NOMO-1 (cell line): Measurements from ENCODE around the gene ANKRD39.
"Not testable (repeated sequence)": the region's sequence is repeated elsewhere in the genome, so short reads cannot be mapped to it uniquely, and the experiment has no call there.

Experiments used
- DNase-seq, 2 experiments: peaks; one replicate each; lab custom pipeline; 2025; ENCODE audit not compliant: unreplicated experiment in 2 of 2; lab: John Stamatoyannopoulos, UW

The ANKRD39 gene

DNA sequence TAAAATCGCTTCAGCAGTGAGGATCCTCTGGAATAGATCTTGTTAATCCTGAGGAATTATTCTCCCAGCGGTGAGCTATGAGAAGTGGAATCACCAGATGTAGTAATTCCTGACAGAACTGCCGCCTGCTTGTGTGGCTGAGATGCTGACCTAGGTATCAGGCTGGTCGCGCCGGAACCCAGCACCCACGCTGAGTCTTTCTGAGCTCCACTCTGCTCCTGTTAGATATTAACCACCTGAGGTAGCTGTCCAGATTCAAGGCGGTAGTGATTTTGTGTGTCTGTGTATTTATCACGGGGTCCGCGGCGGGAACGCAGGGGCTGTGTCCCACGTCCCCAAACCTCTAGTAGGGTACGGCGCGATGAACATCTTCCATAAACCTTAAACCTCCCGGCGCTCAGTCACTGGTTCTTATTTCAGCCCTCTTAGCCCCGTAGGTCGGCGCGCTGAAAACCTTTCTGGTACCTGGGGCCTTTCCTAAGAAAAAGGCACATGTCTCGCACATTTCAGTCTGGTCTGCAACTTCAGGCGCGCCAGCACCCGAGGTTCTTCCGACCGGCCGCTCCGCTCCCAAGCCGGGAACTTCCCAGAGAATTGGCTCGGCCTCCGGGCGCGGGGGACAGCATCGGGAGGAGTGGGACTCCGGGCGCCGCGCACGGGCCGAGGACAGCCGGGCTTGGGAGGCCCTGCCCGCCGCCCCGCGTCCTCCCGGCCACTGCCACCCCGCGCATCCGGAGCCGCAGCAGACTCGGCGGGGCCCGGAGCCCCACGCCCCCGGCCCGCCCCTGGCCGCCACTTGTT is 42.3 kb downstream of the ANKRD39 start:
- DNase-seq = peak; percentile 21 to 33

DNA sequence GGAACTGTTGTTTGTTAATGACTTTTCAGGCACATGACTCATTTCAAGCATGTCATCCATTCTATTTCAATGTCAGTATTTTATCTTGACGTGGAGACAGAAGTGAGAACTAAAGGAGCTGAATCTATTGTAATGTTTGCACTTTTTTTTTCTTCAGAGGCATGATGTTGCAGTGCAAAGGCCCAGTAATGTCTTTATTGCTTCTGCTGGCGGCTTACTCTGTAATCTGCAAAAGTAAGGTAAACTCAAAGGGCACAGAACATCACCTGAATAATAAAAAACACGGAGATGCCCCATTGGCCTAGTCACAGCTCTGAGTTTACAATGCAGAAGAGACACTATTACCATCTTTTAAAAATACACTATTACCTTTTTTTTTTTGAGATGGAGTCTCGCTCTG is 44.2 kb downstream of the ANKRD39 start:
- no peak for DNase-seq

DNA sequence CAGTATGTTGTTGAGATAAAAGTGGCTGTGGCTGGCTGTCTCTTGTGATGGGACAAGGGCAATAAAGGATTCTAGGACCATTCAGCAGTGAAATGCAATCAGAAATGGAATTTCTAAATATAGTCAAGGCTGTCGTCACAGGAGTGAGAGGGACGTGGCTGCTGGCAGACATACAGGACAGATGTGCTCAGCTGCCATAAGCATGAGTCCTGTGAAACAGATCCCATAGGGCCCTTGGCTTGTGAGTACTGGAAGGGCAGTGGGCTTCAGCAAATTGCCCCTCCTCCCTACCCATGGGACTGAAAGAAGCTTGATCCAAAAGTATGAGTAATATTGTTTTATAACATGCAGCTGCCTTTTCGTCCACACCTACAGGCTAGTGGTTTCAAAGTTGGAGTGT is 45.9 kb downstream of the ANKRD39 start:
- DNase-seq = no peak

DNA sequence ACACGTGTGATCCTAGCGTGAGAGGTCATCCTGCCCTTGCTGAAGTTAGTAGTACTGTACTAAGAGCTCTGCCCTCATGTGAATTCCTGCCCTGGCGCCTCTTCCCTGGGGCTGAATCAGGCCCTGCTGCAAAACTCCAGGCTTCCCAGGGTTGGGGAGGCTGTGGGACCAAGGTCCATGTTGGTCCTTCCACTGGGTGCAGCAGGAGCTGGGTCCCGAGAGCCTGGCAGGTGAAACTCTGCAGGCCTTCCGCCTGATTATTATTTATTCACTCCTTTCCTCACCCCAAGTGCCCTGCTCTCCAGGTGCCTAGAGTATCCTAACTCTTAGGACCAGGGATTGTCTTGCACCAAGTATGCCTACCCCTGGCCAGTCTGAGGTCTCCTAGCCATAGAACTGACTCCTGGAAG is 47.0 kb downstream of the ANKRD39 start:
- no peak for DNase-seq

DNA sequence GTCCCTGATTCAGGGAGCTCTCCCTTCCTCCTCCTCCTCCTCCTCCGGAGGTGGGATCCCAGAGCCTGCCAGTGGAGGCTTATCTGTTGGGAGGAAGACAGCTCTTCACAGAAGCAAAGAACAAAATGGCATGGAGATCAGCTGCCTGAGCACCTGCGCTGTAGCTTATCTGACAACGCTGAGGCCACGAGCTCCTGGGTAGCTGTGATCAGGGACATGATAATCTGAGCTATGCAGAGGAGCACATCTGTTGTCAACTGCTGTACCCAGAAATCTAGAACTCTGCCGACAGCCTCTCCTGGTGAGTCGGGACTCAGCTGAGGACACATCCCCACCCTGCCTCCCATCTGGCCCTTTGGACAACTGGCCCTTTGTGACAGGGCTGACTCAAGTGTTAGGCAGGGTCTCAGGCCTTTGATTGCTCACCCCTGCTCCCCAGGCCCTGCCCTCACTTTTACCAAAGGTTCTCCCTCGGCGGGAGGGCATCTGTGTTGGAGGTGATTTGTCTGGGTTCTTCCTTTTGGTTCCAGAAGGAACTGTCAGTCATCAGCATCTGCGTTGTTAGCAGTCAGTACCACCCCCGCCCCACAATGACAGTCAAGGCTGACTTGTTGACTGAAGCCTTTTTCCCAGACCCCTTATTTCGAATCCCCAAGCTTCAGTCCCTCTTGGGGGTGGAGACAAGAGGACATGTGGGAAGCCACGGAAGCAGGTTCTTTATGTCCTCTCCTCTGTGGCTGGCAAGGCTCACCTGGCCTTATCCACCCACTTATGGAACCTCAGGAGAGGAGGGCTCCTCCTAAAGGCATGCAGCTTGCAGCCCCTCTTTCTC is 47.6 kb downstream of the ANKRD39 start:
- DNase-seq = no peak

DNA sequence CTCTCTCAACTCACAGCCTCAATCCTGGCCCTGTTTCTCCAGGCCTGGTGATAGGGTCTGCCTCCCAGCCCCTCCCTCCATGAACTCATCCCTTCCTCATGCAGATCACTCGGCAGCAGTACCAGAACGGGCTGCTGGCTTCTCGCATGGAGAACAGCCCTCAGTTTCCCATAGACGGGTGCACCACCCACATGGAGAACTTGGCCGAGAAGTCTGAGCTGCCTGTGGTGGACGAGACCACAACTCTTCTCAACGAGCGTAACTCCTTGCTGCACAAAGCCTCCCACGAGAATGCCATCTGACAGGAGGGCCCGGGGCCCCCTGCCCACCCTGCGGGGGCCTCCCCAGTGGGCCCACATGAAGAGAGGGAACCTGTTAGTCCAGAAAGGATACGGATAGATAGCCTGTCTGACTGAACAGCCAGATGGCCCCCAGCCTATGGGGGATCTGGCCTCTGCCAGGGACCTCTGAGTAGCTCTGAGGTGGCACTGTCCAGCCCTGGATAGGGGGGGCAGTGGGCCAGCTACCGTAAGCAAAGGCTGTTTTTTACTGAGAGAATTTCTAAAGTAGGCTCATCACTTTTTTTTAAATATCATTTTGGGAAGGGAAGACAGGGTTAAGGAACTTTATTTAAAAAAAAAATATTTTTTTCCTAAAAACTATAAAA is 48.5 kb downstream of the ANKRD39 start:
- DNase-seq = no peak

DNA sequence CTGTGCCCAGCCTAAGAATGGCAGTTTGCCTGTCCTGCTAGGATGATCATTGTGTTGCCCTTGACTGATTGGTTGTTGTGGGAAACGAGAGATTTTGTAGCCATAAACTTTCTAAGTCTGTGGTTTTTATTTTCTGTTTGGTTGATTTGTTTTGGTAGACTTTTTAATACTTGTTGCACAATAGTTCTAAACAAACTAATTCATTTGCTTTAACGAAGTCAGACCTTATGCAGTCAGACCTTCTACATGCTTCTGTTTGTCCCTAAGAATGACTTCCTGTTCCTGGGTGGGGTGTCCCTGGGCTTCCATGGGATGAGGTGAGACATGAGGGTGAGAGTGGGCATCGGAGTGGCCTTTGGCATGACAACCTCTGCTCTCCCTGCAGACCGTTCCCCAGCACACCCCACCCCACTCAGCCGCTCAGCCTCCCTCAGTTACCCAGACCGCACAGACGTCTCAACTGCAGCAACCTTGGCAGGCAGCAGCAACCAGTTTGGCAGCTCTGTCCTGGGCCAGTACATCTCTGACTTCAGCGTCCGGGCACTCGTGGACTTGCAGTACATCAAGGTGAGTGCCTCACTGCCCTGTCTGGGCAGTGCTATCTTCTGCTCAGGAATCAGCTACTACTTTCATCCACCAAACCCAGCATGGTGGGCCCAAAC is 49.5 kb downstream of the ANKRD39 start:
- no peak for DNase-seq

DNA sequence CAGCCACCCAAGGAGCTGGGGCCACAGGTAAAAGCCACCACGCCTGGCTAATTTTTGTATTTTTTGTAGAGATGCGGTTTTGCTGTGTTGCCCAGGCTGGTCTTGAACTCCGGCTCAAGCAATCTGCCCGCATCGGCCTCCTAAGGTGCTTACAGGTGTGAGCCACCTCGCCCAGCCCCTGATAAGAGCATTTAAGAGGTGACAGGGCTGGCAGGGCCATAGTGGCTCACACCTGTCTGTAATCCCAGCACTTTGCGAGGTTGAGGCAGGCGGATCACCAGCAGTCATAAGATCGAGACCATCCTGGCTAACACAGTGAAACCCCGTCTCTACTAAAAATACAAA is 50.7 kb downstream of the ANKRD39 start:
- DNase-seq = no peak

DNA sequence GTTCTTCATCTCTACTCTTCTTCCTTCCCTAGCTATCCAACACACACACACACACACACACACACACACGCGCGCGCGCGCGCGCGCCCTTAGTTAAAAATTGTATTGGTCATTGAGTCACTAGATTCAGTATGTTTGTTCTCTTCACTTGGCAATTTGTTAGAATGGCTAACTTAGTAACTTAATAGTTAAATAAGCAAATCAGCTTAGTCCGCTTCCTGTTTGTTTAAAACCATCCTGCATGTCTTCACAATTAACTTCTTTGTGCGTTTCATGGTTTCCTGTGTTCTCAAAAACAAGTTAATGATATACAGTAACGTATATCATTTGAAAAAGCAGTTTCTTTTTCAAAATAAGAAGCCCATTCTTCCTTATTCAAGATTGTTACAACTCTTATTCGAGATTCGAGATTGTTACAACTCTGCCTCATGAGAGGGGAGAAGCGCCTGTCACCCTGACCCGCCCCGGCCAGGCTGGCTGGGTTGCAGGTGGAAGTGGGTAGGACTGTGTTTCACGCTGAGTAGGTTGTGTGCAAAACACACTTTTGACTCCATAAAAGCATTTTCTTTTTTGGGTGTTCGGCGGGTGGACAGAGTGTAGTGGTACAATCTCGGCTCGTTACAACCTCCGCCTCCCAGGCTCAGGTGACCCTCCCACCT is 51.2 kb downstream of the ANKRD39 start:
- DNase-seq = no peak

DNA sequence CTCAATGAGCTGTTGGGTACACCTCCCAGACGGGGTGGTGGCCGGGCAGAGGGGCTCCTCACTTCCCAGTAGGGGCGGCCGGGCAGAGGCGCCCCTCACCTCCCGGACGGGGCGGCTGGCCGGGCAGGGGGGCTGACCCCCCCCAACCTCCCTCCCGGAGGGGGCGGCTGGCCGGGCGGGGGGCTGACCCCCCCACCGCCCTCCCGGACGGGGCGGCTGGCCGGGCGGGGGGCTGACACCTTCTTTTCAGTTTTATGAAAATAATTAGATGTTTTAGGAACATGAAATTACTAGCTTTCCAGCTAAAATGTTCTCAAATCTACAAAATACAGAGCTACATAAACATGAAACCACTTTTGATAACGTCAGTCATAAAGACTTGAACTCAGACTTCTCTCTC is 51.9 kb downstream of the ANKRD39 start:
- DNase-seq = not testable (repeated sequence)

DNA sequence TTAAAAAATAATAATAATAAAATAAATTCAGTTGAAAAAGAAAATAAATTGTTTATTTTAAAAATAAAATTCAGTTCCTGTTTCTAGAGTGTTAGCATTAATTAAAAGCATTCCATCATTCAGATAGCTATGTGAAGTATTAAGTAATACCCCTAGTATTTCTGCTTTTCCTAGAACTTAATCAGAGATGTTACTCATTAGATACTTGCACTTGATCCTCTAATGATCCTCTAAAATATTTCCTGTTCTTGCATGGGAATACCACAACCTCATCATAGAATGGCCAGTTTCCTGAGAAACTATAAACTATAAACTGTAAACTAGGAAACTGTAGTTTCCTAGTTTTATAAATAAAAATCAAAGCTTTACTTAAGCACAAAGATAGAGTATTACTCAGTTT is 52.8 kb downstream of the ANKRD39 start:
- DNase-seq = no peak

DNA sequence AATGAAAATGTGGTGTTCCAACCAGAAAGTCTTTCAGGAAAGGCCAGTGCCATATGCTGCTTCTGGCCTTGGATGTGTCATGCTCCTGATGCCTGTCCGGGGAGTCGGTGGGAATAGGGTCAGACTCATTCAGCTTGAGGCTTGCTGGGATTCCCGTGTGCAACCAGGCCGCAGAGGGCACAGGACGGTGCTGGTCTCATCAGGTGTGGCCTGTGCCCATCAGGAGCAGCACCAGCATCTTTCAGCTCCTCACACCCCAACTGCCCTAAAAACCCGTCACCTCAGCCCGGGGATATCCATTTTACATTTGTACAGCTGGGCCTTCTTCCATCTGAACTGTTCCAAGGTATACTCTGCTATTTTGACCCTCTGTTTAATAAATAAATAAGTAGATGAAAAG is 55.1 kb downstream of the ANKRD39 start:
- DNase-seq = no peak

DNA sequence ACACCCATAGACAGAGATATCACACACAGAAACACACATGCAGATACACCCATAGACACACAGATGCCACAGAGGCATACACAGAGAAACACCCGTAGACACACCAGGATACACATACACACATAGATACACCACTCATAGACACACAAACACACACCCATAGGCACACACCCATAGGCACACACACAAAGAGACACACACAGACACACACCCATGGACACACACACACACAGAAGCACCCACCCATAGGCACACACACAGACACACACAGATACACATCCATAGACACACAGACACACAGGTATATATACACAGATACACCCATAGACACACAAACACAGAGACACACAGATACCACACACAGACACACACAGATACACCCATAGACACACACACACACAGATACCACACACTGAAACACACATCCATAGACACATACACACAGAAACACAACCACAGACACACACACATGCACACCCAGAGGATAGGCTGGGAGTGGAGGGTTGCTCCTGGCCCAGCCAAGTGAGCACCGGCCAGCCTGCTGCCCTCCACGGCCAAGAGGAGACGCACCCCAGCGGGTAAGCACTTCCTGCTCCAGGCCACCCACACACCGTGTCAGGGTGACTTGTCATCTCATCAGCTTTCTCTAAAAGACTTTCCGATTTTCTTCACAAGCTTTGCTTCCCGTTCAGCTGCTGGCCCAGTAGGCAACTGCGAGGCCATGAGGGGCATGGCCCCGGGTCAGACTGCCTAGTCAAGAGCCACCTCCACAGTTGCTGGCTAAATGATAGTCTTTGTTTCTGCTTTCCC is 55.8 kb downstream of the ANKRD39 start:
- DNase-seq = no peak

DNA sequence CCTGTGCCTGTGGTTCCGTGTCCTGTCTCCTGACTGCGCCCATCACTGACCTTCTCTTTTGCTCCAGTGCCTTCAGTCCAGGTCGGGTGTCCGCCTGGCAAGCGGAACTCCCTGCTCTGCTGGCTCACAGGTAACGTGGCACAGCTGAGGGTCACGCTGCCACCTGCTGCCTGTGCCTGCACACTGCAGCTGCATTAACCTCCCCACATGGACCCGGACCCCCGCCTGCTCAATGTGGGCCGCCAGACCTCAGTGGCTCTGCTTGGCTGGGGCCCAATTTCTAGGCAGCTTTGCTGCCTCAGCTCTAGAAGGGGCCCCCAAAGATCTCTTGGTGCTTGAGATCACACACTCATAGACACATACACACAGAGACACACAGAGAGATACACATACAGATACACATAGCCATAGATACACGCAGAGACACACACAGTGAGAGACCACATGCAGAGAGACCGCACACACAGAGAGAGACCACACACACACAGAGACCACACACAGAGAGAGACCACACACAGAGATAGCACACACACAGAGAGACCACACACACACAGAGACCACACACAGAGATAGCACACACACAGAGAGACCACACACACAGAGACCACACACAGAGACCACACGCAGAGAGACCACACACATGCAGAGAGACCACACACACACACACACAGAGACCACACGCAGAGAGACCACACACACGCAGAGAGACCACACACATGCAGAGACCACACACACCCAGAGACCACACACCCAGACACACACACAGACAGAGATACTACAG is 56.6 kb downstream of the ANKRD39 start:
- DNase-seq = no peak

DNA sequence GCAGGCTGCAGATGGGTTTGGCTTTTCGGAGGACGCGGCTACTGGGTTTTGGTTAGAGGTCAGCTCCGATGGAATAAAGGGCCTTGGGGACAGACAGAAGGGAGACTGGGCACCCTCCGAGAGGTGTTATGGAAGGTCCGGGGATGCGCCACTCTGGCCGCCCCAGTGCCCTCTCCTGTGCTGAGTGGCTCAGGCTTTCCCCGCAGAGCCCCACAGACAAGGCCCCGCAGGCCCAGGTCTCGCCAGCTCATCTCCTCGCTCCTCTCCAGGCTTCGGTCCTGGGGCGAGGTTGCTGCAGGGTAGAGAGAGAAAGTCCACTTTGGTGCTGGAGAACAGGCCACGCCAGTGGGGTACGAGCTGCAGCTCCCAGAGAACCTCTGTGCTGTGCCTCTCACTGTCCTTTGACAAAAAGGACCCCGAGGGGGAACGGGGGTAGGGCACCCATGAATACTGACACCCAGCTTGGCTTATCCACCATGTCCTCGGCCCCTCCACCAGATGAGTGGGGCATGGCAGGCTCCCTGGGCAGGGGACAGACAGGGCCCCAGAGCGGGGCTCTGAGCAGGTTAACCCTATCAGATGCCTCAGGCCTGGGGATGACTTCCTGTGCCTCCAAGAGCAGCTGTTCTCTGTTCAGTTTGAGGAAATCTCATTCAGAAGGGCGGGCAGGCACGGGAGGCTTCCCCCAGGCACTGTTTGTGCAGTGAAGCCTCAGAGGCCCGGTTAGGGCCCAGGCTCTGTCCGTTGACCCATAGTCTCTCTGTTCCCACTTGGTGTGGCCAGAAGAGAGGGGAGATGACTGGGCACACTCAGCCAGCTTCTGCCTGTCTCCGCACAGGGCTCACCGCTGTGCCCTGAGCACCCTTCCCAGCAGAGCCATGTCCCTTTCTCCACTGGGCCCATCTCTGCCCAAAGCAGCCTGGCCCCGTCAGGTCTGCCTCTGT is 57.5 kb downstream of the ANKRD39 start:
- no peak for DNase-seq

DNA sequence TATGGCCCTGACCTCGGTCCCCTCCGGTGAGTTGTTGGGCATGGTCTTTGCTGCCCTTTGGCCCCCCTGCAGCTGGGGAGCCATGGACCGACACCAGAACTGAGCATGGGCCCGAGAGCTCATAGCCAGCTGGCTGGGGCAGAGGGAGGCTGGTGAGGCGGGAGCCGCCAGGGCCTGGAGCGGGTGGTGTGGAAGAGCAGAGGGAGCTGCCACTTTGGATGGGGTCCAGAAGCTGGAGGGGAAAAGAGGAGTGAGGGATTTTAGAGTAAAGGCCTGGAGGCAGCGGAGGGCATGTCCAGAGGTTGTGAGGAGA is 58.2 kb downstream of the ANKRD39 start:
- no peak for DNase-seq

DNA sequence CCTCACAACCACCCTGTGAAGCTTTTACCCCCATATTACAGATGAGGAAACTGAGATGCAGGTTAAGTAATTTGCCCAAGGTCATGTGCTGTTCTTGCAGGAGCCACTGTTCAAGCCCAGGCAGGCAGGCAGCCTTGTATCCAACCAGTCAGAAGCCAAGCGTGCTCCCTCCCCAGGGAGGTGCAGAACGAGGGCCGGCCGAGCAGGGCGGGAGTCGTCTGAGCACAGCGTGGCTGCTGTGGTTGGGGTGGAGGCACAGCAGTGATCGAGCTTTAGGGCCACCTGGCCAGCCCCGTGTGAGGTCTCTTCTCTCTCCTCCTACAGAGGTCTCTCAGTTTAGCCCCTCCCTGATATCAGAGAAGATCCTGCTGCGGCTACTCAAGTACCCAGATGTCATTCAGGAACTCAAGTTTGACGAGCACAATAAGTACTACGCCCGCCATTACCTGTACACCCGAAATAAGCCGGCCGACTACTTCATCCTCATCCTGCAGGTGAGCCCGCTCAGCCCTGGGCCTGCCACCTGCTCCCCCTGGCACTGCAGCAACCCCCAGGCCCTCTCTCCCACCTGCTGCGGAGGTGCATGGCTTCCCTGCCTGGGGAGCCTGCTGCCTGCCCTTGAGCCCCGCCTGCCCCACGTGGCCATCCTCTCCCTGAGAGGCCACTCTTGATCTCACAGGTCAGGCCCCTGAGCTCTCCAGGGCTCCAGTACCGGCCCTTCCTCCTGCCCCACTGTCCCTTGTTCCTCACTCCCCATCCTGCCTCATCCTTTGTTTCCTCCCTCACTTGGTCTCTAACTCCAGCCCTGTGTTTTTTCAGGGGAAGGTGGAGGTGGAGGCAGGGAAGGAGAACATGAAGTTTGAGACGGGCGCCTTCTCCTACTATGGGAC is 58.8 kb downstream of the ANKRD39 start:
- DNase-seq = no peak
